HL-60 (cell line): Measurements from ENCODE around the gene DUSP6.

ENCODE experiments used
- CTCF ChIP-seq: IDR thresholded peaks from one replicate; pipeline ENCODE4 v1.5.1; 2011; ENCODE audit warnings: low read length, control low read depth, inconsistent platforms; ENCODE audit not compliant: insufficient read depth
- GABPA ChIP-seq: IDR thresholded peaks from 2 replicates; pipeline ENCODE4 v1.6.1; 2012; ENCODE audit warnings: low read depth
- POLR2AphosphoS5 ChIP-seq: IDR thresholded peaks from 2 replicates; pipeline ENCODE4 v1.6.1; 2012; ENCODE audit warnings: low read depth
- REST ChIP-seq: IDR thresholded peaks from 2 replicates; pipeline ENCODE4 v1.6.1; 2012; ENCODE audit warnings: low read depth; ENCODE audit not compliant: insufficient replicate concordance
- SPI1 ChIP-seq: IDR thresholded peaks from 2 replicates; pipeline ENCODE4 v1.6.1; 2012; ENCODE audit warnings: low read depth, mild to moderate bottlenecking, borderline replicate concordance

GRCh38 chr12:89335452-89336244 lies 16.7 kb downstream of the DUSP6 start:
- TF ChIP-seq REST: no peak
- no peak for TF ChIP-seq CTCF
- no peak for TF ChIP-seq GABPA
- no peak for TF ChIP-seq POLR2AphosphoS5
- no peak for TF ChIP-seq SPI1
